Muscle layer of duodenum (tissue), 2 donors: Measurements from ENCODE around the gene RBP4.

Source experiments
- H3K27ac ChIP-seq: one replicate; pipeline ENCODE4 v1.7.0; 2013; ENCODE audit warnings: mild to moderate bottlenecking, low read length
- H3K27me3 ChIP-seq: one replicate; pipeline ENCODE4 v1.7.0; 2013; ENCODE audit warnings: low read depth, mild to moderate bottlenecking, control low read depth, low read length
- H3K36me3 ChIP-seq, 2 donors: one replicate each; pipeline ENCODE4 v1.7.0; 2013; ENCODE audit warnings: low read length in 2 of 2, control low read depth in 1 of 2, mild to moderate bottlenecking in 1 of 2; ENCODE audit not compliant: insufficient read depth in 2 of 2, control insufficient read depth in 1 of 2
- H3K4me1 ChIP-seq, 2 donors: one replicate each; pipeline ENCODE4 v1.7.0; 2013; ENCODE audit warnings: low read length in 2 of 2, mild to moderate bottlenecking in 2 of 2, control low read depth in 1 of 2, moderate library complexity in 1 of 2; ENCODE audit not compliant: insufficient read depth in 2 of 2, control insufficient read depth in 1 of 2
- H3K4me3 ChIP-seq, 2 donors: one replicate each; pipeline ENCODE4 v1.7.0; 2013; ENCODE audit warnings: low read length in 2 of 2, low read depth in 1 of 2, mild to moderate bottlenecking in 1 of 2
- H3K9me3 ChIP-seq, 2 donors: one replicate each; pipeline ENCODE4 v1.7.0; 2013; ENCODE audit warnings: low read length in 2 of 2, control low read depth in 1 of 2, mild to moderate bottlenecking in 1 of 2; ENCODE audit not compliant: control insufficient read depth in 1 of 2
- donor health status: healthy.

Gene RBP4

GRCh38 chr10:93579089-93579488 is 21.9 kb downstream of the RBP4 start:
- H3K4me1 ChIP-seq, result no peaks in the 10 kb centered on the region
- no peak overlapping the region for H3K27ac ChIP-seq
- H3K27me3 ChIP-seq, result no peaks in the 10 kb centered on the region
- H3K36me3 ChIP-seq, result no peaks in the 10 kb centered on the region
- peaks cover 3 to 5% of the 10 kb centered on the region in 2 donors for H3K9me3 ChIP-seq
- no peak overlapping the region for H3K4me3 ChIP-seq

- no peak overlapping the region for H3K4me3 ChIP-seq
- no peak overlapping the region for H3K27ac ChIP-seq
- H3K27me3 ChIP-seq, result no peaks in the 10 kb centered on the region
- H3K4me1 ChIP-seq, result no peaks in the 10 kb centered on the region
- peaks cover 3 to 5% of the 10 kb centered on the region in 2 donors for H3K9me3 ChIP-seq
- no peaks in the 10 kb centered on the region for H3K36me3 ChIP-seq
Measured at GRCh38 chr10:93577565-93577964, 23.5 kb downstream of the RBP4 start.

- Histone ChIP-seq H3K27ac (no peak overlapping the region), H3K4me3 (no peak overlapping the region), H3K9me3 (peaks cover 3 to 5% of the 10 kb centered on the region in 2 donors), H3K27me3 (no peaks in the 10 kb centered on the region), H3K4me1 (no peaks in the 10 kb centered on the region), H3K36me3 (no peaks in the 10 kb centered on the region)
Measured at GRCh38 chr10:93576888-93577287, 24.1 kb downstream of the RBP4 start.

- Histone ChIP-seq H3K4me1 (no peaks in the 10 kb centered on the region), H3K27ac (no peak overlapping the region), H3K36me3 (no peaks in the 10 kb centered on the region), H3K4me3 (no peak overlapping the region), H3K9me3 (no peaks in the 10 kb centered on the region), H3K27me3 (peaks cover 6% of the 10 kb centered on the region)
Measured at GRCh38 chr10:93573924-93574323, 27.1 kb downstream of the RBP4 start.

GRCh38 chr10:93573051-93573909 is 27.8 kb downstream of the RBP4 start:
- H3K27ac ChIP-seq, result no peak overlapping the region
- H3K36me3 ChIP-seq, result no peaks in the 10 kb centered on the region
- H3K4me3 ChIP-seq, result no peak overlapping the region
- H3K4me1 ChIP-seq, result no peaks in the 10 kb centered on the region
- H3K27me3 ChIP-seq, result peaks cover 13% of the 10 kb centered on the region
- no peaks in the 10 kb centered on the region for H3K9me3 ChIP-seq

GRCh38 chr10:93572606-93573005 is 28.4 kb downstream of the RBP4 start:
- Histone ChIP-seq H3K27ac (no peak overlapping the region), H3K9me3 (no peaks in the 10 kb centered on the region), H3K36me3 (no peaks in the 10 kb centered on the region), H3K27me3 (peaks cover 15% of the 10 kb centered on the region), H3K4me1 (peaks cover 0 to 3% of the 10 kb centered on the region in 2 donors), H3K4me3 (no peak overlapping the region)

- Histone ChIP-seq H3K27ac (no peak overlapping the region), H3K4me1 (peaks cover 0 to 18% of the 10 kb centered on the region in 2 donors), H3K4me3 (no peak overlapping the region), H3K9me3 (no peaks in the 10 kb centered on the region), H3K27me3 (peaks cover 19% of the 10 kb centered on the region), H3K36me3 (no peaks in the 10 kb centered on the region)
Measured at GRCh38 chr10:93570383-93570782, 30.7 kb downstream of the RBP4 start.

GRCh38 chr10:93568105-93568390 is 33.0 kb downstream of the RBP4 start:
- Histone ChIP-seq H3K36me3 (no peaks in the 10 kb centered on the region), H3K27ac (no peak overlapping the region), H3K4me1 (peaks cover 0 to 18% of the 10 kb centered on the region in 2 donors), H3K9me3 (no peaks in the 10 kb centered on the region), H3K27me3 (peaks cover 19% of the 10 kb centered on the region), H3K4me3 (no peak overlapping the region)

- Histone ChIP-seq H3K27ac (no peak overlapping the region), H3K4me1 (peaks cover 0 to 18% of the 10 kb centered on the region in 2 donors), H3K36me3 (no peaks in the 10 kb centered on the region), H3K4me3 (peak overlapping the region in 1 of 2 donors; percentile 51), H3K27me3 (peaks cover 19% of the 10 kb centered on the region), H3K9me3 (no peaks in the 10 kb centered on the region)
Measured at GRCh38 chr10:93567277-93568104, 33.5 kb downstream of the RBP4 start.

GRCh38 chr10:93566435-93567276 is 34.4 kb downstream of the RBP4 start, which contains the start of gene FFAR4:
Gene FFAR4, plus strand, starts transcription at chr10:93566665. Its CDS starts 56 bp downstream, at chr10:93566721.
- Histone ChIP-seq H3K4me1 (peaks cover 0 to 18% of the 10 kb centered on the region in 2 donors), H3K27me3 (peaks cover 19% of the 10 kb centered on the region), H3K4me3 (peak within 1 kb of the TSS in 1 of 2 donors; percentile 51), H3K36me3 (no peaks in the 10 kb centered on the region), H3K9me3 (no peaks in the 10 kb centered on the region), H3K27ac (no peak within 1 kb of the TSS)

GRCh38 chr10:93565446-93565845 is 35.6 kb downstream of the RBP4 start:
- Histone ChIP-seq H3K27me3 (peaks cover 19% of the 10 kb centered on the region), H3K27ac (no peak overlapping the region)

More at GRCh38 chr10:93565446-93565845, 35.6 kb downstream of the RBP4 start:
- Histone ChIP-seq H3K4me1 (peaks cover 0 to 18% of the 10 kb centered on the region in 2 donors), H3K9me3 (no peaks in the 10 kb centered on the region), H3K4me3 (no peak overlapping the region), H3K36me3 (no peaks in the 10 kb centered on the region)
